Chondrocyte (in vitro differentiated cells): ENCODE data around the gene PERM1. TPM values are rescaled to one million over a fixed set of nuclear protein-coding genes. Genes with fewer than 3 reads are reported as not detected.
"Not testable (repeated sequence)": the region's sequence is repeated elsewhere in the genome, so short reads cannot be mapped to it uniquely, and the experiment has no call there.

Experiments
- DNase-seq: peaks from one replicate; pipeline ENCODE4 v3.0.0; 2021; ENCODE audit warnings: mixed read lengths, low spot score
- H3K27ac Mint-ChIP-seq: one replicate; pipeline ENCODE4 v1.8.0; 2021; ENCODE audit warnings: mild to moderate bottlenecking, moderate library complexity, mixed read lengths; ENCODE audit not compliant: unreplicated experiment
- H3K27me3 Mint-ChIP-seq: 2 replicates; pipeline ENCODE4 v1.8.0; 2021; ENCODE audit warnings: low read depth, mixed read lengths
- H3K36me3 Mint-ChIP-seq: 2 replicates; pipeline ENCODE4 v1.8.0; 2021; ENCODE audit warnings: low read depth, mixed read lengths
- H3K4me1 Mint-ChIP-seq: 2 replicates; pipeline ENCODE4 v1.8.0; 2021; ENCODE audit warnings: low read depth, mild to moderate bottlenecking, mixed read lengths
- H3K4me3 Mint-ChIP-seq: one replicate; pipeline ENCODE4 v1.8.0; 2021; ENCODE audit warnings: mild to moderate bottlenecking, moderate library complexity, mixed read lengths; ENCODE audit not compliant: unreplicated experiment
- H3K9me3 Mint-ChIP-seq: 2 replicates; pipeline ENCODE4 v1.8.0; 2021; ENCODE audit warnings: low read depth, mixed read lengths
- total RNA-seq: library from RNA; stranded (reverse); gene quantifications from 3 replicates; pipeline ENCODE4 v1.2.1, GENCODE V29; 2021
- TF ChIP-seq, protein P1 (sequence below): fragments of 200-600 bp; sonication (generic); IDR thresholded peaks from 2 replicates; pipeline ENCODE4 v1.5.0; 2021; ENCODE audit warnings: antibody characterized with exemption, mild to moderate bottlenecking, moderate library complexity

The PERM1 gene
- total RNA-seq, 1 donor from 2014 or later: 0.37 TPM

DNA sequence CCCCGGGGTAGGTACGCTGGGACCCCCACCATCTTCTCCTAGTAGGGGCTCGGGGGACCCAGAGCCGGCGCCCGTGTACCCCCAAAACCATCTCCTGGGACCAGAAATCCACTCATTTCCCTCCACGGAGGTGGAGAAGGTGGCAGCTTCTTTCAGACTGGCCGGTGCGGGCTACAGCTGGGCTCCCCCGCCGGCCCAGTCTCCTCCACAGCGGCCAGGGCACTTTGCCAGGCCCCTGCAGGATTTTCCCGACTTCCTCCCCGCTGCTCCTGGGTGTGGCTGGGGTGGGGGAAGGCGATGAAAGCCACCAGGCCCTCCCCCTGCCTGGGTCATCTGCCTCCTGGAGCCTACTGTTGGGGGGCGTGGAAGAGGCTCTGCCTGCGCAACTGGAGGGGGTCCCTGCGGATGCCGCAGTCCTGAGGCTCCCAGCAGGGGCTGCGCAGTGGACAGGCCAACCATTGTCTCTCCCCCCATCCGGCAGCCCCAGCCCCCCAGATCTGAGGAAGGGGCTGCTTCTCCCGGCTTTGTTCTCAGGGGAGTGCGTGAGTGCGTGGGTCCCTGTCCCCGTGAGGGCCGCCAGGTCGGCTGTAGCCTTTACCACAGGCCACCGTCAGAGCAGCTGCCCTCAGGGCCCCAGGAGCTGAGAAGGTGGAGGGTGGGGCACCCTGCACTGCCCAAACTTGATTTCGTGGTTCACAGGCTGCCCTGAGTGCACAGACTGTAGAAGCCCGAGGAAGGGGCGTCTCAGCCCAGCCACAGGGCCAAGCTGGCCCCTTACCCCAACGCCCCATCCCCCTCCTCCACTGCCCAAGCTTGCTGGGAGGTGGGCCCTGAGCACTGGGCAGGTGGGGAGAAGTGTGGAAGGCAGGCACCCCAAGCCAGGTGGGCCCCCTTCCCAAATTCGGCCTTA lies 39.4 kb upstream of the PERM1 start:
- H3K27ac Mint-ChIP-seq: peak overlapping the region; percentile 66
- DNase-seq: no peak
- H3K36me3 Mint-ChIP-seq: no peaks in the 10 kb centered on the region
- peak overlapping the region; percentile 76 for H3K4me3 Mint-ChIP-seq
- TF ChIP-seq, protein P1, sequence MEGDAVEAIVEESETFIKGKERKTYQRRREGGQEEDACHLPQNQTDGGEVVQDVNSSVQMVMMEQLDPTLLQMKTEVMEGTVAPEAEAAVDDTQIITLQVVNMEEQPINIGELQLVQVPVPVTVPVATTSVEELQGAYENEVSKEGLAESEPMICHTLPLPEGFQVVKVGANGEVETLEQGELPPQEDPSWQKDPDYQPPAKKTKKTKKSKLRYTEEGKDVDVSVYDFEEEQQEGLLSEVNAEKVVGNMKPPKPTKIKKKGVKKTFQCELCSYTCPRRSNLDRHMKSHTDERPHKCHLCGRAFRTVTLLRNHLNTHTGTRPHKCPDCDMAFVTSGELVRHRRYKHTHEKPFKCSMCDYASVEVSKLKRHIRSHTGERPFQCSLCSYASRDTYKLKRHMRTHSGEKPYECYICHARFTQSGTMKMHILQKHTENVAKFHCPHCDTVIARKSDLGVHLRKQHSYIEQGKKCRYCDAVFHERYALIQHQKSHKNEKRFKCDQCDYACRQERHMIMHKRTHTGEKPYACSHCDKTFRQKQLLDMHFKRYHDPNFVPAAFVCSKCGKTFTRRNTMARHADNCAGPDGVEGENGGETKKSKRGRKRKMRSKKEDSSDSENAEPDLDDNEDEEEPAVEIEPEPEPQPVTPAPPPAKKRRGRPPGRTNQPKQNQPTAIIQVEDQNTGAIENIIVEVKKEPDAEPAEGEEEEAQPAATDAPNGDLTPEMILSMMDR: no peak
- H3K9me3 Mint-ChIP-seq: no peaks in the 10 kb centered on the region
- no peaks in the 10 kb centered on the region for H3K27me3 Mint-ChIP-seq
- peaks cover 32% of the 10 kb centered on the region for H3K4me1 Mint-ChIP-seq

DNA sequence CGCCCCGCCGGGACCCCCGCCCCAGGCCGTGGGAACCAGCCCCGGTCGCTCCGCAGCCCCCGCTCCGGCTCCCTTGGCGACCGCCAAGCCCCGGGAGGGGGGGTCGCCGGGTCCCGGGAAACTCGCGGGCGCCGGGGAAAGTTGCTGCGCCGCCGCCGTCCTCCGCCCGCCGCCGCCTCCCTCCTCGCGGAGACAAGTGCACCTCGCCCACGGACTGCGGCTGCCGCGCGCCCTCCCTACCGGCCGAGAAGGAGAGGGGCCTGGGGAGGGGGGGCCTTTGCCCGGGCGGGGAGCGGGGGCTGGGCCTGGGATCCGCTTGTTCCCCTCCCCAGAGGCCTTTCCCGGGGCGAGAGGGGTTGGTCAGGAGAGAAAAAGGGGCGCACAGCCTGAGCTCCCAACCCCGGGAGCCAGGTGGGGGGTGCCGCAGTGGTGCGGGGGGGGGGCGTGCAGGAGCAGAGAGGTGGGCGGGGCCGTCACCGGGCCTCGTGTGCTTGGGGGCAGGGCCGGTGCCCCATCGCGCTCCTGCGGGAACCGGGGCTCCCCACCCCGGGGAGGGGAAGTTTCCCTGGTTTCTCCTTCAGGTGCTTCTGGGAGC lies 38.6 kb upstream of the PERM1 start:
- no peak overlapping the region for H3K27ac Mint-ChIP-seq
- DNase-seq: no peak

DNA sequence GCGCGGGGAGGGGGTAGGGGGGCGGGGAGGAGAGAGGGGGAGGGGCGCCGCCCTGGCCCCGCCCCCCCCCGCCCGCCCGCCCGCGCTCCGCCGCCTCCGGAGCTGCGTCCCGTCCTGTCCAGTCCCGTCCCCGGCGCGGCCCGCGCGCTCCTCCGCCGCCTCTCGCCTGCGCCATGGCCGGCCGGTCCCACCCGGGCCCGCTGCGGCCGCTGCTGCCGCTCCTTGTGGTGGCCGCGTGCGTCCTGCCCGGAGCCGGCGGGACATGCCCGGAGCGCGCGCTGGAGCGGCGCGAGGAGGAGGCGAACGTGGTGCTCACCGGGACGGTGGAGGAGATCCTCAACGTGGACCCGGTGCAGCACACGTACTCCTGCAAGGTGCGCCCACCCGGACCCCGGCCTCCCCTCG lies 38.1 kb upstream of the PERM1 start, which contains the start of gene AGRN:
TSS of gene AGRN (plus strand) at position 121 of the 405 bp plus-strand sequence. CDS start at position 174, 53 bp downstream.
- no peaks in the 10 kb centered on the region for H3K36me3 Mint-ChIP-seq

More for the DNA sequence above, 38.6 kb upstream of the PERM1 start:
- no peaks in the 10 kb centered on the region for H3K36me3 Mint-ChIP-seq
- no peaks in the 10 kb centered on the region for H3K9me3 Mint-ChIP-seq
- H3K27me3 Mint-ChIP-seq: no peaks in the 10 kb centered on the region
- TF ChIP-seq, protein P1: no peak
- H3K4me3 Mint-ChIP-seq: peak overlapping the region; percentile 76
- H3K4me1 Mint-ChIP-seq: peaks cover 28% of the 10 kb centered on the region

DNA sequence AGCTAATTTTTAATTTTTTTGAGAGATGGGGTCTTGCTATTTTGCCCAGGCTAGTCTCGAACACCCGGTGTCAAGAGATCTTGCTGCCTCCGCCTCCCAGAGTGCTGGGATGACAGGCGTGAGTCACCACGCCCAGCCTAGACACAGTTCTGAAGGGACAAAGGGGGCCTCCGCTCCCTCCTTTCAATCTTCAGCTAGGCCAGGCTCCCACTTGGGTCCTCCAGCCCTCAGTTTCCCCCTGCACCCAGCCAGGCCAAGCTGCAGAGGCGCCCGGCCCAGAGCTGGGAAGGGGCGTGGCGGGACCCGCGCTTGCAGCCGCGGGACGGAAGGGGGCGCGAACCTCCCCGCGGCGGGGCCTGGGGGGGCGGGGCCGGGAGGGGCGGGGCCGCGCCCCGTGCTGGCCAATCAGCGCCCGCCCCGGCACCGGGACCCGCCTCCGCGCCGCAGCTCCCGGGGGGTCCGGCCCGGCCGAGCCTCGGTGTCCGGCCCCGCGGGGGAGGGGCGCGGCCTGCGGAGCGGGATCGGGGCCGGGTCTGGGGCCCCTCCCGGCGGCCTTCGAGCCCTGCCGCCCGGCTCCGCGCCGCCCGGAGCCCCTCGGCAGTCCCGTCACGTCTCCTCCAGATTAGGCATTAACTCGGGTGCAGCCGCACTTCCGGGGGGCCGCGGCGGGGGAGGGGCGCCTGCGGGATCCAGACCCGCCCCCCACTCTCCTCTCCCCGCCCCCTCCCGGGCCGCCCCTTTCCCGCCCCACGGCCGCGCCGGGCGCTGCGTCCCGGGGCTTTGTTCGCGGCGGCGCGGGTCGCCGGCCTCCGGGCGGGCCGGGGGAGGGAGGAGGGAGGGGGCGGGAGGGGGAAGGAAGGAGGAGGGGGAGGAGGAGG lies 37.5 kb upstream of the PERM1 start:
- peaks cover 26% of the 10 kb centered on the region for H3K4me1 Mint-ChIP-seq
- no peak for DNase-seq
- no peaks in the 10 kb centered on the region for H3K9me3 Mint-ChIP-seq
- no peak overlapping the region for H3K27ac Mint-ChIP-seq
- no peaks in the 10 kb centered on the region for H3K27me3 Mint-ChIP-seq
- H3K36me3 Mint-ChIP-seq: no peaks in the 10 kb centered on the region
- H3K4me3 Mint-ChIP-seq: peak overlapping the region; percentile 35
- TF ChIP-seq, protein P1: peak; percentile 74

More for the DNA sequence above, 38.1 kb upstream of the PERM1 start, which contains the start of gene AGRN:
- H3K27me3 Mint-ChIP-seq: no peaks in the 10 kb centered on the region
- TF ChIP-seq, protein P1: no peak
- no peaks in the 10 kb centered on the region for H3K9me3 Mint-ChIP-seq
- H3K4me3 Mint-ChIP-seq: peak within 1 kb of the TSS; percentile 76
- peaks cover 28% of the 10 kb centered on the region for H3K4me1 Mint-ChIP-seq
- H3K27ac Mint-ChIP-seq: peak within 1 kb of the TSS; percentile 66
- no peak for DNase-seq

DNA sequence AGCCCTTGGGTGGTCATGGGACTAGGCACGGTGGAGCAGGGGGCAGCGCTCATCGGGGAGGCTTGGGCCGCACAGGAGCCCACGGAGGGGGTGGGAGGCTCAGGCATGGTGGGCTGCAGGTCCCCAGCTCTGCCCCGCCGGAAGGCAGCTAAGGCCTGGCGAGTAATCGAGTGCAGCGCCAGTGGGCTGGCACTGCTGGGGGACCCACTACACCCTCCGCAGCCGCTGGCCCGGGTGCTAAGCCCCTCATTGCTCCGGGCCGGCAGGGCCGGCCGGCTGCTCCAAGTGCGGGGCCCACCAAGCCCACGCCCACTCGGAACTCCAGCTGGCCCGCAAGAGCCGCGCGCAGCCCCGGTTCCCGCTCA lies 36.4 kb upstream of the PERM1 start:
- H3K36me3 Mint-ChIP-seq: not testable (repeated sequence)

DNA sequence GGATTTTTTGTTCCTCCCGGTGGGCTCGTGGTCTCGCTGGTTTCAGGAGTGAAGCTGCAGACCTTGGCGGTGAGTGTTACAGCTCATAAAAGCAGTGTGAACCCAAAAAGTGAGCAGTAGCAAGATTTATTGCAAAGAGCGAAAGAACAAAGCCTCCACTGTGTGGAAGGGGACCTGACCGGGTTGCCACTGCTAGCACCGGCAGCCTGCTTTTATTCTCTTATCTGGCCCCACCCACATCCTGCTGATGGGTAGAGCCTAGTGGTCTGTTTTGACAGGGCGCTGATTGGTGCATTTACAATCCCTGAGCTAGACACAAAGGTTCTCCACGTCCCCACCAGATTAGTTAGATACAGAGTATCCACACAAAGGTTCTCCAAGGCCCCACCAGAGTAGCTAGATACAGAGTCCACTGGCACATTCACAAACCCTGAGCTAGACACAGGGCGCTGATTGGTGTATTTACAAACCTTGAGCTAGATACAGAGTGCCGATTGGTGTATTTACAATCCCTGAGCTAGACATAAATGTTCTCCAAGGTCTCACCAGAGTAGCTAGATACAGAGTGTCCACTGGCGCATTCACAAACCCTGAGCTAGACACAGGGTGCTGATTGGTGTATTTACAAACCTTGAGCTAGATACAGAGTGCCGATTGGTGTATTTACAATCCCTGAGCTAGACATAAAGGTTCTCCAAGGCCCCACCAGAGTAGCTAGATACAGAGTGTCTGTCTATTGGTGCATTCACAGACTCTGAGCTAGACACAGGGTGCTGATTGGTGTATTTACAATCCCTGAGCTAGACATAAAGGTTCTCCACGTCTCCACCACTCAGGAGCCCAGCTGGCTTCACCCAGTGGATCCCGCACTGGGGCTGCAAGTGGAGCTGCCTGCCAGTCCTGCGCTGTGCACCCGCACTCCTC lies 35.8 kb upstream of the PERM1 start:
- peaks cover 37% of the 10 kb centered on the region for H3K4me1 Mint-ChIP-seq
- H3K27ac Mint-ChIP-seq, DNase-seq, H3K4me3 Mint-ChIP-seq, H3K36me3 Mint-ChIP-seq, H3K9me3 Mint-ChIP-seq, H3K27me3 Mint-ChIP-seq: not testable (repeated sequence)

More for the DNA sequence above, 36.4 kb upstream of the PERM1 start:
- not testable (repeated sequence) for H3K4me3 Mint-ChIP-seq, H3K9me3 Mint-ChIP-seq, H3K27me3 Mint-ChIP-seq, H3K27ac Mint-ChIP-seq, DNase-seq
- peaks cover 36% of the 10 kb centered on the region for H3K4me1 Mint-ChIP-seq
